ENCODE measurements around the gene SPECC1L.

DNA sequence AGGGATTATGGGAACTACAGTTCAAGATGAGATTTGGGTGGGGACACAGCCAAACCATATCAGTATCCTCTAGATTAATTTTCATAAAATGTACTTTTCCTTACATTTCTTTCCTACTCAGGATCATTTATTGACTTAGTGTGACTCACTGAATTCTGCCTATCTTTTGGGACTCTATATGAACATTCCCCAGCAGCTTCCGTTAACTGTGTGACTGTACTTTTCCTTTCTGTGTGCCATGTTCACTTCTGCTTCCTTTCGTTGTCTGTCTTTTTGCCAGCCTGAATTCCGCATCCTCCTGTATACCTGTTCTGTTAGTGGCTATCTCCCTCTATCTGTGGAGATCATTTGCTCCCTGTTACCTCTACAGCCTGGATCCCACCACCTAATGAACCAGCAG, 48.8 kb downstream of the SPECC1L start:
- TF ChIP-seq, protein P1, sequence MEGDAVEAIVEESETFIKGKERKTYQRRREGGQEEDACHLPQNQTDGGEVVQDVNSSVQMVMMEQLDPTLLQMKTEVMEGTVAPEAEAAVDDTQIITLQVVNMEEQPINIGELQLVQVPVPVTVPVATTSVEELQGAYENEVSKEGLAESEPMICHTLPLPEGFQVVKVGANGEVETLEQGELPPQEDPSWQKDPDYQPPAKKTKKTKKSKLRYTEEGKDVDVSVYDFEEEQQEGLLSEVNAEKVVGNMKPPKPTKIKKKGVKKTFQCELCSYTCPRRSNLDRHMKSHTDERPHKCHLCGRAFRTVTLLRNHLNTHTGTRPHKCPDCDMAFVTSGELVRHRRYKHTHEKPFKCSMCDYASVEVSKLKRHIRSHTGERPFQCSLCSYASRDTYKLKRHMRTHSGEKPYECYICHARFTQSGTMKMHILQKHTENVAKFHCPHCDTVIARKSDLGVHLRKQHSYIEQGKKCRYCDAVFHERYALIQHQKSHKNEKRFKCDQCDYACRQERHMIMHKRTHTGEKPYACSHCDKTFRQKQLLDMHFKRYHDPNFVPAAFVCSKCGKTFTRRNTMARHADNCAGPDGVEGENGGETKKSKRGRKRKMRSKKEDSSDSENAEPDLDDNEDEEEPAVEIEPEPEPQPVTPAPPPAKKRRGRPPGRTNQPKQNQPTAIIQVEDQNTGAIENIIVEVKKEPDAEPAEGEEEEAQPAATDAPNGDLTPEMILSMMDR (IDR thresholded peaks at IDR 0.05; ENCODE audit: borderline replicate concordance, extremely low read depth, low read length, poor library complexity, severe bottlenecking), result no peak
- TF ChIP-seq EZH2 (IDR thresholded peaks at IDR 0.05; ENCODE audit: borderline replicate concordance, low read depth, low read length, severe bottlenecking), result no peak
